Pons (tissue), 1 donor: ENCODE measurements around the gene CYS1.

Experiments
- DNase-seq: peaks from one replicate; pipeline ENCODE4 v3.0.0-alpha.2; 2016; ENCODE audit warnings: low spot score

CYS1 gene

GRCh38 chr2:10071595-10071994 is 8.6 kb downstream of the CYS1 start:
- no peak for DNase-seq

- DNase-seq, result no peak
Observed at GRCh38 chr2:10071176-10071575, 9.0 kb downstream of the CYS1 start.

GRCh38 chr2:10067881-10068280 is 12.3 kb downstream of the CYS1 start:
- DNase-seq, result no peak

GRCh38 chr2:10067330-10067729 is 12.9 kb downstream of the CYS1 start:
- no peak for DNase-seq

GRCh38 chr2:10065773-10066055 is 14.5 kb downstream of the CYS1 start:
- DNase-seq, result no peak

GRCh38 chr2:10064932-10065772 is 15.1 kb downstream of the CYS1 start:
- DNase-seq, result no peak

- DNase-seq, result no peak
Observed at GRCh38 chr2:10063566-10063965, 16.6 kb downstream of the CYS1 start.

GRCh38 chr2:10062931-10063365 is 17.3 kb downstream of the CYS1 start:
- no peak for DNase-seq

- no peak for DNase-seq
Observed at GRCh38 chr2:10061221-10061925, 18.8 kb downstream of the CYS1 start.

GRCh38 chr2:10059552-10060335 is 20.5 kb downstream of the CYS1 start:
- DNase-seq, result no peak

GRCh38 chr2:10059016-10059351 is 21.2 kb downstream of the CYS1 start:
- no peak for DNase-seq

- DNase-seq, result no peak
Observed at GRCh38 chr2:10058251-10059015, 21.8 kb downstream of the CYS1 start.

GRCh38 chr2:10057231-10058107 is 22.7 kb downstream of the CYS1 start:
- no peak for DNase-seq

- no peak for DNase-seq
Observed at GRCh38 chr2:10056439-10056838, 23.8 kb downstream of the CYS1 start.

- no peak for DNase-seq
Observed at GRCh38 chr2:10054976-10055375, 25.2 kb downstream of the CYS1 start.

- DNase-seq, result no peak
Observed at GRCh38 chr2:10054424-10054823, 25.8 kb downstream of the CYS1 start.

GRCh38 chr2:10053351-10053750 is 26.9 kb downstream of the CYS1 start:
- no peak for DNase-seq

- no peak for DNase-seq
Observed at GRCh38 chr2:10052216-10052615, 28.0 kb downstream of the CYS1 start.

- peak; percentile 70 for DNase-seq
Observed at GRCh38 chr2:10048501-10049171, 31.6 kb downstream of the CYS1 start.

- DNase-seq, result no peak
Observed at GRCh38 chr2:10047616-10048500, 32.4 kb downstream of the CYS1 start.
